Progenitor cell of endocrine pancreas (in vitro differentiated cells): ENCODE measurements around the gene SERPINA1. TPM values are rescaled to one million over a fixed set of nuclear protein-coding genes. Genes with fewer than 3 reads are reported as not detected.

Experiments
- DNase-seq: peaks from one replicate; pipeline ENCODE4 v3.0.0; 2021; ENCODE audit warnings: low spot score; ENCODE audit not compliant: unreplicated experiment
- H3K27ac Mint-ChIP-seq: 2 replicates; pipeline ENCODE4 v1.8.0; 2021; ENCODE audit warnings: mild to moderate bottlenecking, moderate library complexity, mixed read lengths
- H3K27me3 Mint-ChIP-seq: 2 replicates; pipeline ENCODE4 v1.8.0; 2021; ENCODE audit warnings: mixed read lengths
- H3K36me3 Mint-ChIP-seq: 2 replicates; pipeline ENCODE4 v1.8.0; 2022; ENCODE audit warnings: mixed read lengths; ENCODE audit not compliant: insufficient read depth
- H3K4me1 Mint-ChIP-seq: 2 replicates; pipeline ENCODE4 v1.8.0; 2021; ENCODE audit warnings: low read depth, mixed read lengths
- H3K4me3 Mint-ChIP-seq: 2 replicates; pipeline ENCODE4 v1.8.0; 2021; ENCODE audit warnings: low read depth, mild to moderate bottlenecking, moderate library complexity, mixed read lengths
- H3K9me3 Mint-ChIP-seq: 2 replicates; pipeline ENCODE4 v1.8.0; 2021; ENCODE audit warnings: low read depth, mixed read lengths
- CTCF ChIP-seq: fragments of 200-600 bp; sonication (generic); IDR thresholded peaks from one replicate; pipeline ENCODE4 v1.5.0; 2021; ENCODE audit warnings: antibody characterized with exemption, mild to moderate bottlenecking; ENCODE audit not compliant: unreplicated experiment
- total RNA-seq: library from RNA; stranded (reverse); gene quantifications from 2 replicates; pipeline ENCODE4 v1.2.1, GENCODE V29; 2021

SERPINA1 gene
- total RNA-seq, 1 donor from 2014 or later = 411 TPM

GRCh38 chr14:94366146-94366915, 22.1 kb downstream of the SERPINA1 start, which contains the start of gene SERPINA2:
Gene SERPINA2, minus strand, starts transcription at chr14:94366698.
- Mint-ChIP-seq H3K27me3 (peaks cover 4% of the 10 kb centered on the region), H3K36me3 (no peaks in the 10 kb centered on the region), H3K4me3 (no peak within 1 kb of the TSS), H3K4me1 (peaks cover 2% of the 10 kb centered on the region), H3K9me3 (no peaks in the 10 kb centered on the region), H3K27ac (no peak within 1 kb of the TSS)
- no peak for DNase-seq
- no peak for TF ChIP-seq CTCF

GRCh38 chr14:94365624-94366023, 22.8 kb downstream of the SERPINA1 start:
- no peak overlapping the region for H3K27ac Mint-ChIP-seq
- peaks cover under 1% of the 10 kb centered on the region for H3K27me3 Mint-ChIP-seq
- DNase-seq = no peak
- H3K9me3 Mint-ChIP-seq = no peaks in the 10 kb centered on the region
- H3K4me3 Mint-ChIP-seq = no peak overlapping the region
- TF ChIP-seq CTCF = no peak
- H3K36me3 Mint-ChIP-seq = no peaks in the 10 kb centered on the region
- peaks cover 7% of the 10 kb centered on the region for H3K4me1 Mint-ChIP-seq

- no peak overlapping the region for H3K27ac Mint-ChIP-seq
- H3K4me1 Mint-ChIP-seq = peaks cover 8% of the 10 kb centered on the region
- TF ChIP-seq CTCF = no peak
- DNase-seq = no peak
- H3K4me3 Mint-ChIP-seq = no peak overlapping the region
- H3K27me3 Mint-ChIP-seq = no peaks in the 10 kb centered on the region
- H3K36me3 Mint-ChIP-seq = no peaks in the 10 kb centered on the region
- no peaks in the 10 kb centered on the region for H3K9me3 Mint-ChIP-seq
These were observed 23.4 kb downstream of the SERPINA1 start for GRCh38 chr14:94364964-94365363.

- H3K4me3 Mint-ChIP-seq = no peak overlapping the region
- H3K27me3 Mint-ChIP-seq = no peaks in the 10 kb centered on the region
- no peaks in the 10 kb centered on the region for H3K9me3 Mint-ChIP-seq
- no peak overlapping the region for H3K27ac Mint-ChIP-seq
- peaks cover 8% of the 10 kb centered on the region for H3K4me1 Mint-ChIP-seq
- no peak for DNase-seq
- H3K36me3 Mint-ChIP-seq = no peaks in the 10 kb centered on the region
- TF ChIP-seq CTCF = no peak
These were observed 24.4 kb downstream of the SERPINA1 start for GRCh38 chr14:94364037-94364436.

GRCh38 chr14:94363151-94363624, 25.2 kb downstream of the SERPINA1 start:
- Mint-ChIP-seq H3K9me3 (no peaks in the 10 kb centered on the region), H3K36me3 (no peaks in the 10 kb centered on the region), H3K4me1 (peaks cover 8% of the 10 kb centered on the region), H3K4me3 (no peak overlapping the region), H3K27me3 (no peaks in the 10 kb centered on the region), H3K27ac (no peak overlapping the region)
- no peak for DNase-seq
- no peak for TF ChIP-seq CTCF
